SK-N-SH (cell line): ENCODE results near the gene GRK5. TPM values are rescaled to one million over a fixed set of nuclear protein-coding genes. Genes with fewer than 3 reads are reported as not detected.

Source experiments
- CTCF ChIA-PET: fragments of 300-600, 350-600 bp; formaldehyde crosslinking; extraction: SDS; loops from one replicate; lab custom pipeline; 2021; lab: Yijun Ruan, JAX
- POLR2A ChIA-PET: fragments of 350-600 bp; sonication (Branson Sonifier 250); formaldehyde crosslinking; extraction: SDS; loops from one replicate; lab custom pipeline; 2020; ENCODE audit warnings: antibody characterized with exemption, inconsistent platforms; lab: Yijun Ruan, JAX
- DNase-seq: peaks from one replicate; pipeline ENCODE4 v3.0.0; 2012
- H2AFZ ChIP-seq: fragments of 200-600 bp; sonication (generic); 2 replicates; pipeline ENCODE4 v1.8.1; 2016; ENCODE audit warnings: antibody characterized with exemption, mild to moderate bottlenecking, low read depth
- H3F3A ChIP-seq: fragments of 200-600 bp; sonication (generic); replicated peaks from 2 replicates; pipeline ENCODE3; 2016; ENCODE audit warnings: antibody characterized with exemption, mild to moderate bottlenecking; ENCODE audit not compliant: insufficient read depth
- H3K27ac ChIP-seq, 2 experiments: fragments of 200-500 bp in 1 of 2; fragments of 200-600 bp in 1 of 2; sonication (Bioruptor generic) in 1 of 2; sonication (generic), shearing (Covaris generic) in 1 of 2; 2 replicates each; pipeline versions ENCODE4 v1.5.1 to v1.6.1; 2014 to 2016; ENCODE audit warnings: low read depth in 2 of 2, inconsistent platforms in 1 of 2, low read length in 1 of 2, mild to moderate bottlenecking in 1 of 2, mixed read lengths in 1 of 2
- H3K27me3 ChIP-seq: fragments of 200-600 bp; sonication (generic), shearing (Covaris generic); 2 replicates; pipeline ENCODE4 v1.6.1; 2016; ENCODE audit warnings: mixed run types; ENCODE audit not compliant: insufficient read depth
- H3K36me3 ChIP-seq, 2 experiments: fragments of 200-500 bp in 1 of 2; fragments of 200-600 bp in 1 of 2; sonication (Bioruptor generic) in 1 of 2; sonication (generic) in 1 of 2; replicated peaks in 1 of 2; 2 replicates each; pipeline versions ENCODE3 to v1.5.1; 2014 to 2016; ENCODE audit warnings: low read length in 1 of 2, mild to moderate bottlenecking in 1 of 2; ENCODE audit not compliant: insufficient read depth in 2 of 2, control insufficient read depth in 1 of 2
- H3K4me1 ChIP-seq, 2 experiments: fragments of 200-500 bp in 1 of 2; fragments of 200-600 bp in 1 of 2; sonication (Bioruptor generic) in 1 of 2; sonication (generic), shearing (Covaris generic) in 1 of 2; 2 replicates each; pipeline versions ENCODE4 v1.5.1 to v1.6.1; 2014 to 2016; ENCODE audit warnings: low read depth in 1 of 2, low read length in 1 of 2, mixed run types in 1 of 2; ENCODE audit not compliant: insufficient read depth in 2 of 2, control insufficient read depth in 1 of 2
- H3K4me2 ChIP-seq: fragments of 200-600 bp; sonication (generic), shearing (Covaris generic); 2 replicates; pipeline ENCODE4 v1.6.1; 2017; ENCODE audit warnings: mixed run types
- H3K4me3 ChIP-seq, 2 experiments: fragments of 200-500 bp in 1 of 2; fragments of 200-600 bp in 1 of 2; sonication (Bioruptor generic) in 1 of 2; sonication (generic), shearing (Covaris generic) in 1 of 2; 2 replicates each; pipeline versions ENCODE4 v1.5.1 to v1.8.1; 2014 to 2016; ENCODE audit warnings: low read depth in 2 of 2, inconsistent platforms in 1 of 2, low read length in 1 of 2, mild to moderate bottlenecking in 1 of 2, mixed read lengths in 1 of 2, moderate library complexity in 1 of 2
- H3K79me2 ChIP-seq: fragments of 200-600 bp; sonication (generic); 2 replicates; pipeline ENCODE4 v1.8.1; 2017; ENCODE audit warnings: mild to moderate bottlenecking; ENCODE audit not compliant: insufficient read depth
- H3K9ac ChIP-seq: fragments of 200-600 bp; sonication (generic); 2 replicates; pipeline ENCODE4 v1.6.1; 2017; ENCODE audit warnings: mixed run types
- H3K9me2 ChIP-seq: fragments of 200-600 bp; sonication (generic); 2 replicates; pipeline ENCODE4 v1.6.1; 2017; ENCODE audit warnings: mixed run types
- H3K9me3 ChIP-seq: fragments of 200-600 bp; sonication (generic); 2 replicates; pipeline ENCODE4 v1.6.1; 2017; ENCODE audit warnings: mixed run types, mild to moderate bottlenecking, moderate library complexity
- H4K20me1 ChIP-seq: fragments of 200-600 bp; sonication (generic); 2 replicates; pipeline ENCODE4 v1.6.1; 2017; ENCODE audit warnings: mild to moderate bottlenecking, mixed run types; ENCODE audit not compliant: insufficient read depth
- EZH2phosphoT487 ChIP-seq: fragments of 200-600 bp; sonication (generic); IDR thresholded peaks from 2 replicates; pipeline ENCODE4 v1.6.1; 2017; ENCODE audit warnings: low read depth, mixed run types, mild to moderate bottlenecking, antibody characterized with exemption, moderate library complexity, borderline replicate concordance
- FOSL2 ChIP-seq: IDR thresholded peaks from 2 replicates; pipeline ENCODE4 v1.4.0; 2012; ENCODE audit warnings: low read depth, mild to moderate bottlenecking, moderate library complexity, borderline replicate concordance
- GABPA ChIP-seq: IDR thresholded peaks from 2 replicates; pipeline ENCODE4 v1.4.0; 2012; ENCODE audit warnings: low read depth, mild to moderate bottlenecking
- MEF2A ChIP-seq: IDR thresholded peaks from 2 replicates; pipeline ENCODE4 v1.4.0; 2012; ENCODE audit warnings: low read depth, borderline replicate concordance
- MXI1 ChIP-seq: IDR thresholded peaks from 2 replicates; pipeline ENCODE4 v1.6.1; 2012; ENCODE audit warnings: mild to moderate bottlenecking, low read depth, low read length, improper control_type of control experiment
- NRF1 ChIP-seq: IDR thresholded peaks from 2 replicates; pipeline ENCODE4 v1.6.1; 2012; ENCODE audit warnings: low read depth, mild to moderate bottlenecking, low read length
- POLR2AphosphoS5 ChIP-seq: IDR thresholded peaks from 2 replicates; pipeline ENCODE4 v1.6.1; 2012; ENCODE audit warnings: low read depth, low read length
- RCOR1 ChIP-seq: fragments of 150-350 bp; IDR thresholded peaks from 2 replicates; pipeline ENCODE4 v1.6.1; 2017; ENCODE audit warnings: antibody characterized with exemption, low read length
- TCF12 ChIP-seq: IDR thresholded peaks from 2 replicates; pipeline ENCODE4 v1.4.0; 2012
- WGBS: methylation state at CpG from one replicate; pipeline ENCODE4 v1.1.6; 2017; ENCODE audit warnings: low lambda C conversion rate; 5-methylcytosine and 5-hydroxymethylcytosine counted together
- polyA plus RNA-seq, 3 experiments: library from polyadenylated mRNA; depleted of rRNA; stranded (reverse); fragments of >200 nt; gene quantifications; 2 replicates each; pipeline ENCODE4 v1.2.3, GENCODE V29; 2012
- TF ChIP-seq, protein P1 (sequence below): IDR thresholded peaks from 2 replicates; pipeline ENCODE4 v1.4.0; 2012; ENCODE audit warnings: low read depth, borderline replicate concordance
- TF ChIP-seq, protein P2 (sequence below): fragments of 150-350 bp; IDR thresholded peaks from 2 replicates; pipeline ENCODE4 v1.6.1; 2017; ENCODE audit warnings: antibody characterized with exemption, low read length, low read depth, borderline replicate concordance
- TF ChIP-seq, protein P3 (sequence below): IDR thresholded peaks from 2 replicates; pipeline ENCODE4; 2012

Gene GRK5
- polyA plus RNA-seq, 1 of the 3 experiments (the other 2 are of a cell fraction) = 12.1 TPM

DNA sequence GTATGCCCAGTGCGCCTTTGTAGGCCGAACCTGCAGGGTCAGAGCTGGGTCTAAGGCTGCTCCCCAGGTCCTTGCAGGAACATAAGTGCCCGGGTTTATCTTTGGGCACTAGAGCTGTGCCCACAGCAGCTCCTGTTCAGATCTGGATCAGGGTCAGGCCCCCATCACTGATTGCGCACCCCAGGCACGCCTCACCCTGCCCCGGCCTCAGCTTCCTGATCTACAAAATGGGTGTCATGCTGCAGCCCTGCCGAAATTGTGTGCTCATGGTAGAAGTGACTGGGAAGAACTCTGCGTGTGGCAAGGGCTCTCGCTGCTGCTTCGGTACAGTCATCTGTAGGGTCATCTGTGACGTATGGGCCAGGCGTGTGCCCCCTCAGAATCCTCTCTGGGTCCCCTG is 100.7 kb downstream of the GRK5 start (continued):
- TF ChIP-seq, protein P1, sequence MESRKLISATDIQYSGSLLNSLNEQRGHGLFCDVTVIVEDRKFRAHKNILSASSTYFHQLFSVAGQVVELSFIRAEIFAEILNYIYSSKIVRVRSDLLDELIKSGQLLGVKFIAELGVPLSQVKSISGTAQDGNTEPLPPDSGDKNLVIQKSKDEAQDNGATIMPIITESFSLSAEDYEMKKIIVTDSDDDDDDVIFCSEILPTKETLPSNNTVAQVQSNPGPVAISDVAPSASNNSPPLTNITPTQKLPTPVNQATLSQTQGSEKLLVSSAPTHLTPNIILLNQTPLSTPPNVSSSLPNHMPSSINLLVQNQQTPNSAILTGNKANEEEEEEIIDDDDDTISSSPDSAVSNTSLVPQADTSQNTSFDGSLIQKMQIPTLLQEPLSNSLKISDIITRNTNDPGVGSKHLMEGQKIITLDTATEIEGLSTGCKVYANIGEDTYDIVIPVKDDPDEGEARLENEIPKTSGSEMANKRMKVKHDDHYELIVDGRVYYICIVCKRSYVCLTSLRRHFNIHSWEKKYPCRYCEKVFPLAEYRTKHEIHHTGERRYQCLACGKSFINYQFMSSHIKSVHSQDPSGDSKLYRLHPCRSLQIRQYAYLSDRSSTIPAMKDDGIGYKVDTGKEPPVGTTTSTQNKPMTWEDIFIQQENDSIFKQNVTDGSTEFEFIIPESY = no peak
- TF ChIP-seq EZH2phosphoT487 = no peak
- no peak for TF ChIP-seq RCOR1
- TF ChIP-seq MEF2A = no peak
- TF ChIP-seq FOSL2 = no peak
- TF ChIP-seq GABPA = no peak
- no peak for TF ChIP-seq NRF1
- TF ChIP-seq, protein P2, sequence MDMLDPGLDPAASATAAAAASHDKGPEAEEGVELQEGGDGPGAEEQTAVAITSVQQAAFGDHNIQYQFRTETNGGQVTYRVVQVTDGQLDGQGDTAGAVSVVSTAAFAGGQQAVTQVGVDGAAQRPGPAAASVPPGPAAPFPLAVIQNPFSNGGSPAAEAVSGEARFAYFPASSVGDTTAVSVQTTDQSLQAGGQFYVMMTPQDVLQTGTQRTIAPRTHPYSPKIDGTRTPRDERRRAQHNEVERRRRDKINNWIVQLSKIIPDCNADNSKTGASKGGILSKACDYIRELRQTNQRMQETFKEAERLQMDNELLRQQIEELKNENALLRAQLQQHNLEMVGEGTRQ = no peak
- no peak for TF ChIP-seq TCF12
- TF ChIP-seq, protein P3, sequence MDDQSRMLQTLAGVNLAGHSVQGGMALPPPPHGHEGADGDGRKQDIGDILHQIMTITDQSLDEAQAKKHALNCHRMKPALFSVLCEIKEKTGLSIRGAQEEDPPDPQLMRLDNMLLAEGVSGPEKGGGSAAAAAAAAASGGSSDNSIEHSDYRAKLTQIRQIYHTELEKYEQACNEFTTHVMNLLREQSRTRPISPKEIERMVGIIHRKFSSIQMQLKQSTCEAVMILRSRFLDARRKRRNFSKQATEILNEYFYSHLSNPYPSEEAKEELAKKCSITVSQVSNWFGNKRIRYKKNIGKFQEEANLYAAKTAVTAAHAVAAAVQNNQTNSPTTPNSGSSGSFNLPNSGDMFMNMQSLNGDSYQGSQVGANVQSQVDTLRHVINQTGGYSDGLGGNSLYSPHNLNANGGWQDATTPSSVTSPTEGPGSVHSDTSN = no peak
- TF ChIP-seq MXI1 = no peak

DNA sequence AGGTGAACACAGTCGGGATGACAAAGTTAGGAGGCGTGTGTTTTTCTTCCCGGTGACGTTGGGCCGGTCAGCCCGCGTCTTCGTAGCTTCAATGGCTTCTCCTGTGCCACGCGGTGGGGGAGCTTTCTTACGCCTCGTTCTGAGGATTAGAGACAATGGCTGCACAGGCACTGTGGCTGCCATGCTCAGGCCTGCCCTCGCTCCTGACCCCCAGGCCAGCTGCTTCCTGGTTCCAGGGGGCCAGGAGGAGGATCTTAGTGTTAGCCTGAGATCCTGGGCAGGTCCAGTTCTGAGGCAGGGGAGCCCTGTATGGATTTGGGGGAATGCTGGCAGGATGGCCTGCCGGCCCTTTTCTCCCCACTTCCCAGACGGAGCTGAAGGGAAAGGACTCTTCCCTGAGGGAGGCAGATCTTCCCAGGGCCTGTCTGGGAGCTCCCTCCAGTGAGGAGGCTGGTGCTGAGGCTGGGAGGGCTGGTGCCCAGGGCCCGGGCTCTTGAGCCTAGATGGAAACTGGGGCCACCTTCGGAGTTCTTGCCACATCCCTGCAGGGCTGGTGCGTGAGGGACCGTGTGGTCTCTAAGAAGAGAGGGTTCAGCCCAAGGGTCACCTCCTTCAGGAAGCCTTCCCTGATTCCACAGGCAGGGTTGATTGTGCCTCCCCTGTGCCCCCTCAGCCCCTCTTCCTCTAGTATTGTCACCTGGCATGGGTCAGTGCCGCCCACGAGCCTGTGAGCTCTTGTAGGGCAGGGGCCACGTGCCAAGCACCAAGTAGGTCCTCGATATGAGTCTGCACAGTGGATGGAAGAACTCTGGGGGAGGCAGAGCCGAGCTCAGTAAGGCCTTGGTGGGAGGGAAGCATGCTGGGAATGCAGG is 101.4 kb downstream of the GRK5 start:
- ChIA-PET CTCF (interaction anchor here (0.7 to 1.1 kb wide), 2 partner anchors 89 to 137 kb away, joined by 3 read pairs; no protein-coding TSS in a partner anchor), POLR2A (no interaction called here)
- 96% methylated on average over 14 of the region's 24 CpGs for WGBS
- Histone ChIP-seq H3K4me3 (no peak overlapping the region), H3K4me1 (peaks cover 11 to 25% of the 10 kb centered on the region in 2 experiments; a peak in 2 of 4 replicates), H3K27ac (no peak overlapping the region), H4K20me1 (no peaks in the 10 kb centered on the region), H2AFZ (no peak overlapping the region), H3K36me3 (no peaks in the 10 kb centered on the region), H3F3A (peaks cover 19% of the 10 kb centered on the region), H3K9me2 (no peaks in the 10 kb centered on the region), H3K9me3 (no peaks in the 10 kb centered on the region), H3K27me3 (no peaks in the 10 kb centered on the region), H3K4me2 (no peak overlapping the region), H3K9ac (no peak overlapping the region), H3K79me2 (no peaks in the 10 kb centered on the region)
- DNase-seq = no peak
- TF ChIP-seq NRF1 = no peak
- no peak for TF ChIP-seq POLR2AphosphoS5
